GM19372 (cell line): ENCODE data around the gene IZUMO4.

Experiments used
- ATAC-seq: cut with Tn5 transposase; IDR thresholded peaks from one replicate; pipeline ENCODE4 v1.9.1; 2021; ENCODE audit warnings: mild to moderate bottlenecking, low read depth, moderate library complexity; ENCODE audit not compliant: unreplicated experiment

Gene IZUMO4

DNA sequence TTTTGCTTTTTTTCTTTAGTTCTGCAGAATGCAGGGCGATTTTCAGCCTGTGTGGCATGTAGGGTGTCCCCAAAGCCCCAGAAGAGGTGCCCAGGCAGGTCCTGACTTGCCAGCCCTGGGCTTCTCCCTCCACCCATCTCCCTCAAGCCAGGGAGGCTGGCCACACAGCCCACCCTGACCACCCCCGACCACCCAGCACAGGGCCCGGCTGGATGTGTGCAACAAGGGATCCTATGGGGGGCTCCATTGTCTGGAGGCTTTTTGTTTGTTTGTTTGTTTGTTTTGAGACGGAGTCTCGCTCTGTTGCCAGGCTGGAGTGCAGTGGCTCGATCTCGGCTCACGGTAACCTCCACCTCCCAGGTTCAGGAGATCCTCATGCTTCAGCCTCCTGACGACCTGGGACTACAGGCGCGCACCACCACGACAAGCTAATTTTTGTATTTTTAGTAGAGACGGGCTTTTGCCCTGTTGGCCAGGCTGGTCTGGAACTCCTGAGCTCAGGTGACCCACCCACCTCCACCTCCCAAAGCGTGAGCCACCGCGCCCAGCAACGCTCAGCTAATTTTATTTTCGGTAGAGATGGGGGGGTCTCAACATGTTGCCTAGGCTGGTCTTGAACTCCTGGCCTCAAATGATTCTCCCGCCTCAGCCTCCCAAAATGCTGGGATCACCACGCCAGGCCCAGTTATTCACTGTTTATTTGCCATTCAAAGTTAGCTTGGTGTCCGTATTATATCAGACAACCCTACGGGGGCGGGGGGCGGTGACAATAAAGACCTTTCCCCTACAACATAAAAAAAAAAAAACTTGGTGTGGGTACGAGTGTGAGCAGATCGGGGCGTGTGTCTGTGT, 37.9 kb upstream of the IZUMO4 start:
- ATAC-seq, result no peak

DNA sequence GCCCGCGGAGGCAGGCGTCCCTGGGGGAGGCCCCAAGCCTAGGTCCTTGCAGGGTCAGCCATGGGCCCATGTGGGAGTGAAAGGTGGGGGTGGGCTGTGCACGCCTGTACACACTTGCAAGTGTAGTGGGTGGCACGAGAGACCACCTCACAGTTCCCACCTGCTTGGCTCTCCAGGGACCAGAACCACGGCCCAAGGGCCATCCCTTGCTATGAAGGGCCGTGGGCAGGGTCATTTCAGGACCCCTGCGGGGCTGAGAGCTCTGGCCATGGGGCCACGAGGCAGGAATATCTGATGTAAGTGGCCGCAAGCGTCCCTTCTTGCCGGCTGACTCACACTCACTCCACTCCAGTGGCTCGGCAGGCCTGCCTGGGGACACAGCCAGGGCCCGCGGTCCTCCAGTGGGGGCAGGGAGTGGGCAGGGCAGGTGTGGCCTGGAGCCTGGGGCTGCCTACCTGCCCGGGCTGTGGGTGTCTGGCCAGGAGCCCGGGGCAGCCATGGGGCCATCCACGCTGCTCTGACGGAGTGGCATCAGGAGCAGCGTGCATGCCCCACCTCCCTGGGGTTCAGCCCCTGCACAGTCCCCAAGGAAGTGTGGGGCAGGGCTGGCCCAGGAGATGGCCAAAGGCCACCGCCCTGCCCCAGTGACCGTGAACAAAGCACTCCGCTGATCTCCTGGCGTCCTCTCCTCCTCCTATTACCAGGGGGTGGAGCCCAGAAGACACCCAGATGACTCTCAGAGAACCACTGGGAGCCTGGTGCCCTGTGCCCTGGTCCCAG, 37.1 kb upstream of the IZUMO4 start:
- ATAC-seq, result no peak

DNA sequence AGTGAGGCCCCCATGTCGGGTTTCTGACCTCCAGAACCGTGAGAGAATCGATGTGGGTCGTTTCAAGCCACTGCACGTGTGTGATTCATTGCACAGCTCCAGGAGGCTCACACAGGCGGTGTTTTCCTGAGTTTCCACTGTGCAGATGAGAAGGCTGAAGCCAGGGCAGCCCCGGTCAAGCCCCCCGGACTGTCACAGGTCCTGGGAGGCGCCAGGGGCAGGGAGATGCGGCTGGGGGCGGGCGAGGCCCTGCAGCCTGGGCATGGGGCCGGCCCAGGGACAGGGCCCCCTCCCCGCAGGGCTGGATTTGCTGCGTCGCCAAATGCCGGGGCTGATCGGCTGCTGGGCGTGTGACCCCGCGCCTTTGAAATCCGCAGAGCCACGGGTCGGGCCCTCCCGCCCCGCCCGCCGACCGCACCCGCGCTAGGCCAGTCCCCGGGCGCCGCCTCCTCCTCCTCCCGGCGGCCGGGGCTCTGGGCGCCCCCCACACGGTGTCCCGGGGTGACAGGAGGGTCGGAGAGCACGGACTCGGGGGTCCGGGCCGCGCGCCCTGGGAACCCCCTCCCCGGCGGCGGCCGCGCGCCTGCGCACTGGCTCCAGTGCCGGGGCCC, 35.7 kb upstream of the IZUMO4 start:
- no peak for ATAC-seq

DNA sequence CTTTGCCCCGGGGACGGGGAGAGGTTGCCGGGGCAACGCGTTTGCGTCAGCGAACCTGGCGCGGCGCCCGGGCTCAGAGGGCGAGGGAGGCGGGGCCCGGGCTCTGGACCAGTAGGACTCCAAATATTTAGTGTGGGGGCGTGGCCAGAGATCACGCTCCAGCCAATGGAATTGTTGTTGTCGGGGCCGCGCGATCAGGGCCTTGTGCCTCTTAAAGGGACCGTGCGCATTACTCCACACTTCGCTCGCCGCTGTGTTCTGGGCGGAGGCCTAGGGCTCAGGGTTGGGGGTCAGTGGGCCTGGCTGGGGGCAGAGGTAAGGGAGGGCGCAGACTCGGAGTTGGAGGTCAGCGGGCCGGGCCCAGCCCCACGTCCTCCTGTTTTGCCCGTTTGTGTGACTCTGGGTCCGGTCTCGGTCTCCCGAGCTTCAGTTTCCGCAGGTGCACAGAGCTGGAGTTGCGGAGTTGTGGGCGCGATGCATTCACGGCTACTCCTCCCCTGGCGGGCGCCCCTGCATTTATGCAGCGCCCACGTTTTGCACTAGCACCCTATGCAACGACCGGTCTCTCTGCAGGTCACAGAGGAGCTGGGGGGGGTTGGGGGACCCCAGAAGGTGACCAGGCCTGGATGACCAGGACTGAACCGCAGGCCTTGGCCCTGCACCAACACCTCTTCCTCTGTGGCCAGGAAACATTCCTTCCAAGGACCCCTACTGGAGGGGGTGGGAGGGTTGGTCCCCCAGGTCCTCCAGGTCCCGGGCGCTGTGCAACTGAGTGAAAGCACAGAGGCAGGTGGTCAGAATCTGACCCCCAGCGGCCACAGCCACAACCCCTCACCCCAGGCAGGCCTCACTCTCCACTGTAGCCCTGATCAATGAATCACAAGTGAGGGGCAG, 35.0 kb upstream of the IZUMO4 start:
- ATAC-seq, result peak; percentile 85

DNA sequence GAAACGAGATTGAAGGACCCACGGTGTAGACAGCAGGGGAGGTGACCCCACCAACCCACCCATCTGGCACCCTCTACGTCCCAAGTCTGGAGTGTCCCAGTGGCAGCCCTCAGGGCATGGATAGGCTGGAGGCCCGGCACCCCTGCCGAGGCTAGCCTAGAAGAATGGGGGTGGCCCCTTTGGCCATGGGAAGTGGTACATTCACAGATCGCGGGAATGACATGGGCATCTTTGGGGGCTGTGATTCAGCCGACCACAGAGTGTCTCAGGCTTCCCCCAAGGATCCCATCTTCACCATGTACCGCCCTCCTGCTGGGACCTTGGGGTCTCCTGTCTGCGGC, 34.4 kb upstream of the IZUMO4 start:
- ATAC-seq, result no peak

DNA sequence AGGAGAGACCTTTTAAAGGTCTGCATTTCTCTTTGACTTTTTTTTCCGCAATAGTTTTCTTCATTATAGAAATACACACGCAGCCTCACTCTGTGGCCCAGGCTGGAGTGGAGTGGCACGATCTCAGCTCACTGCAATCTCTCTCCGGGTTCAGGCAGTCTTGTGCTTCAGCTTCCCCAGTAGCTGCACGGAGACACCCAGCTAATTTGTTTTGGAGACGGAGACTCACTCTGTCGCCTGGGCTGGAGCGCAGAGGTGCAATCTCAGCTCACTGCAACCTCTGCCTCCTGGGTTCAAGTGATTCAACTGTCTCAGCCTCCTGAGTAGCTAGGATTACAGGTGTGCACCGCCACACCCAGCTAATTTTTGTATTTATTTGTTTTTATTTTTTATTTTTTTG, 33.9 kb upstream of the IZUMO4 start:
- ATAC-seq, result no peak

DNA sequence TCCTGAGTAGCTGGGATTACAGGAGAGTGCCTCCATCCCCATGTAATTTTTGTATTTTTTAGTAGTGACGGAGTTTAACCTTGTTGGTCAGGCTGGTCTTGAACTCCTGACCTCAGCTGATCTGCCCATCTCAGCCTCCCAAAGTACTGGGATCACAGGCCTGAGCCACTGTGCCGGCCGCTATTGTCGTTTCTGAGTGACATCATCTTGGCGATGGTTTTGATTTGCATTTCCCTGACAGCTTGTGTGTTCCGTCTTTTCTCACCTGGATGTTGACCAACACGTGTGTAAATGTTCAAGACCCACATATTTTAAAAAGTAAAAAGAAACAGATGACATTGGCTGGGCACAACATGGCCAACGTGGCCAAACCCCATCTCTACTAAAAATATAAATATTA, 32.9 kb upstream of the IZUMO4 start:
- no peak for ATAC-seq

DNA sequence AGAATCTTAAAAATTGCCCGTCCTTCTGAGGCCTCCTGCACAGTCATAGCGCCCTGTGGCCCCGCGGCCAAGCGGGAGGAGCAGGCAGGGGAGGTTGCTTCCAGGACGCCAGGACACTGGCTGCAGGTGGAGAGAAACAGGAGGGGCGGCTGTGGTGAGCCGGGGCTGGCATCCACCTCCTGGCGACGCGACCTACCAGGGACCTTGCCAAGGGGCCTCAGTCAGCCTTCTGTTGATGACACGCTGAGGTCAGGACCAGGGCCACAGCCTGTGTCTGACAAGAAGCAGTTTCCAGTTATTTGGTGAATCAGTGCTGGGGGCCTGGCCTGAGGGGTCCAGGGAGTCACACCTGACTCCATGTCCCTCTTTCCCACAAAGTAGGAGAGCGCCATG, 32.3 kb upstream of the IZUMO4 start:
- no peak for ATAC-seq

DNA sequence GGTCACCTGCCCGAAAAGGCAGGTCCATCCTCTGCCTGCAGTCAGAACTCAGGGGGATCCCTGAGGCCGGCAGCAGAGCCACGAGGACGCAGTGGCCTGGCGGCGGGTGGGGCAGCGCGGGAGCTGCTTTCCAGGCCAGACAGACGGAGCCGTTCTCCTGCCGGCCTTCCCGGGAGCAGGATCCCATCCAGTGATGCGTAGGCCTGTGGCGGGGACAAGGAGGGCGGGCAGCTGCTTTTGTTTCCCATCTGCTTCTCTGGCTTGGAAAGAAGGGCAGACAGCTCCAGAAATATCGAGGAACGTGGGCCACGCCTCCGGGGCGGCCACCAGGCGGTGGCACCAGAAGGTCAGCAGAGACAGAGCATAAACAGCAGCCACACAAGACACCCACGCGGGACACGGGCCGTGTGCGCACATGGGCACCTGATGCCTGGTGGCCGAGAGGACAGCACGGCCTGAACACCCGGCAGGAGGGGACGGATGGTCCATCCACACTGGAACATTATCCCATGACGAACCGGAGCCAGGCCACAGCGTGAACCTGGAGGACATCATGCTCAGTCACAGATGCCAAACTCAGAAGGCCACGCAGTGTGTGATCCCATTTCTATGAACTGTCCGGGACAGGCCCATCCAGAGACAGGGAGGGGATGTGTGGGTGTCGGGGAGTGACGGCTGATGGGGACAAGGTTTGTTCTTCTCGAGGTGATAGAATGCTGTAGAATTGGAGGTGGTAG, 31.8 kb upstream of the IZUMO4 start:
- ATAC-seq, result no peak

DNA sequence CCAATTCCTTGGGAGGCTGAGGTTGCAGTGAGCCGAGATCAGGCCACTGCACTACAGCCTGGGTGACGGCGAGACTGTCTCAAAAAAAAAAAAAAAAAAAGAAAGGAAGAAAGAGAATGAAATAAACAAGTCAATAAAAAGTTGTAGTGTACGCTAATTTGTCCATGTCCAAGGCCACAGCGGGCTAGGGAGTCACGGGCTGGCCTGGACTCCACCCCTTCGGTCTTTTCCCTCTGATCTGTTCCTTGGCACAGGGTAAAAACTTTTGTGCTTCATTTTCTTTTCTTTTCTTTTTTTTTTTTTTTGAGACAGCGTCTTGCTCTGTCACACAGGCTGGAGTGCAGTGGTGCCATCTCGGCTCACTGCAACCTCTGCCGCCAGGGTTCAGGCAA, 26.3 kb upstream of the IZUMO4 start:
- no peak for ATAC-seq

DNA sequence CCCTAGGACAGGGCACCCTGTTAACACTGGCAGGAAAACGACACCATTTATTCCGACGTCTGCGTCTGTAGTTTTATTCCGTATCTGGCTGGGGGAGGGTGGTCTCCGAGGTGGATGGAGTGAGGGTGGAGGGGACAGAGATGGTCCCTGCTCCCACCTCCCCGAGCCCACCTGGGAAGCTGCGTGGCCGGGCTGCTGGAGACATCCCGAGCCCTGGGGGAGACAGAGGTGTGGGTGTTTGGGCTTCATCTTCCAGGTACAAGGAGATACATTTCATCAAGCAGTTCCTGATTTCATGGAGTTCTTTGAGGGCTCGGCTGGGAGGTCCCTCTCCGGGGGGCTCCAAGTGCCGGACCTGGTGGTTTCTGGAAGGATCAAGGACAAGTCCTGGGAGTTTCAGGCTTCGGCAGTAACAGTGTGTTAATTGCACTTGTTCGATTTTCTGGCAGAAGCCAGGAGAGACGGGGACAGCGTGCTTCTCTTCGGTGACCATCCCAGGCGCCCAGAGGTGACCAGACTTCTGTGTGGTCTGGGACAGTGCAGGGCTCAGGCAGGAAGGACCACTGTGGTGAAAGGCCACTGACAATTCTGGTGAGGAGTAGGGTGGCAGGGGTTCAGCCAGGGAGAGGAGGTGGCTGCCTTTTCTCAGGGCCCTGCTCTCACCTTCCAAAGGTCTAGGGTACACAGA, 25.6 kb upstream of the IZUMO4 start:
- ATAC-seq, result no peak

DNA sequence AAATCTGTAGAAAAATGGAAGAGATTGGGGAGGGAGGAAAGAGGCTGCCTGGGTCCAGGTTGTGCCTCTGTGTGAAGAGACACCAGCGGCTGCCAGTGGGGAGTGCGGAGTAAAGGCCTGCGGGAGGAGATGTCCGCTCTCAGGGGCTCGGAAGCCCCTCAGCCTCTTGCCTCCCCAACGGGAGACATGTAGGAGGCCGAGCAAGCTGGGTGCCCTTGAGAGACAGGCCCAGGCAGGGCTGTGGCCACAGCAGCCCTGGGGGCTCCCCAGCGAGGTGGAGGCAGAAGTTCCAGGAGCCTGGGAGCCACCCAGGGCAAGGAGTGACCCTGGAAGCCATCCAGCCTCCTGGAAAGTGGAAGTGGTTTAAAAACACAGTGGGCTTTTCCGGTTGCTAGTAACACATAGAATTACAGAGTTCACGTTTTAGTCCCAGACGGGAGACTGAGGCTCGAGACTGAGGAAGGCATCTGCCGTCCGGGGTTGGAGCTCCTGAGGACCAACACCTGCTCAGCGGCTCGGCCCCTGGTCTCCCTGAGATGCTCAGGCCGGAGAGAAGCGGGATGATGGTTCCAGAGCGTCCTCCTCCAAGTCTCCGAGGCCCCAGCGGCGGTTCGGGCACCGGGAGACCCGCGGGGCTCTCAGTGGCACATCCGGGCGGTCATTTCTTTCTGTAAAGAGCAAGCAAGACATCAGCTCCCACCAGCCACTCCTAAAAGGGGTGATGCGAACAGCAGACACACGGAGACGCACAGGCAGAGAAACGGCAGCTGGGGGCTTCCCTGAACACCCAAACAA, 23.8 kb upstream of the IZUMO4 start:
- ATAC-seq, result no peak

DNA sequence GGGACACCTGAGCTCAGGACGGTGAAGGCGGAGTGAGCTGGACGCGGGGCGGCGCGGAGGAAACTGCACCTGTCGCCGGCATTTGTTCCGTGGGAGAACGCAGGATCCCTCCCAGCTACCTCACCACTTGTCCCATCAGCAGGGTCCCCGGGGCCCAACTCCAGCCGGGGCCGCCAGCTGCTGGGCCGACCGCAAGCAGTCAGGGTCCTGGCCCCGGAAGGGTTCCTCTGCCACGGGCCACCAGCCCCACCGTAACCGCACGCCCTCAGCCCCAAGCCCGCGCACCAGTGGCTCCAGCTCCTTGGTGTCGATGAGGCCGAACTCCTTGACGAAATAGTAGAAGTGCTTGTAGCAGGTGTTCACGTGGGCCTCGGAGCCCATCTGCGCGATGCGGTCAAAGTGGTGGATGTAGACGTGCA, 20.2 kb upstream of the IZUMO4 start:
- no peak for ATAC-seq

DNA sequence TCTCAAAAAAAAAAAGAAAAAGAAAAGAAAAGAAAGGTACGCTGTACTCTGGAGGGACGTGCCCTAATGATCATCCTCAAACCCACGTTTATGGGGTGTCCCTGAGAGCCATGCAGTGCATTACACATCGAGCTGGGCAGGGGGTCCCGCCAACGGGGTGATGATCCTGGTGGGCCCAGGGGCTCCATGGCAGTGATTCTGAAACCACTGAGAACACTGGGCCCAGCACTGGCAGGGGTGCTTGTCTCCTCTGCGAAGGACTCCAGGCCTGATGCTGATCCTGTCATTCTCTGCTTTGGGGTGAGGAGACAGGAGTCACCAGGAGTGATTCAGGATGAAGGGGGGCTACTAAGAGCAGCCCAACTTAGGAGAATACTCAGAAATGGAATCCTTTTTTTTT, 19.3 kb upstream of the IZUMO4 start:
- no peak for ATAC-seq

DNA sequence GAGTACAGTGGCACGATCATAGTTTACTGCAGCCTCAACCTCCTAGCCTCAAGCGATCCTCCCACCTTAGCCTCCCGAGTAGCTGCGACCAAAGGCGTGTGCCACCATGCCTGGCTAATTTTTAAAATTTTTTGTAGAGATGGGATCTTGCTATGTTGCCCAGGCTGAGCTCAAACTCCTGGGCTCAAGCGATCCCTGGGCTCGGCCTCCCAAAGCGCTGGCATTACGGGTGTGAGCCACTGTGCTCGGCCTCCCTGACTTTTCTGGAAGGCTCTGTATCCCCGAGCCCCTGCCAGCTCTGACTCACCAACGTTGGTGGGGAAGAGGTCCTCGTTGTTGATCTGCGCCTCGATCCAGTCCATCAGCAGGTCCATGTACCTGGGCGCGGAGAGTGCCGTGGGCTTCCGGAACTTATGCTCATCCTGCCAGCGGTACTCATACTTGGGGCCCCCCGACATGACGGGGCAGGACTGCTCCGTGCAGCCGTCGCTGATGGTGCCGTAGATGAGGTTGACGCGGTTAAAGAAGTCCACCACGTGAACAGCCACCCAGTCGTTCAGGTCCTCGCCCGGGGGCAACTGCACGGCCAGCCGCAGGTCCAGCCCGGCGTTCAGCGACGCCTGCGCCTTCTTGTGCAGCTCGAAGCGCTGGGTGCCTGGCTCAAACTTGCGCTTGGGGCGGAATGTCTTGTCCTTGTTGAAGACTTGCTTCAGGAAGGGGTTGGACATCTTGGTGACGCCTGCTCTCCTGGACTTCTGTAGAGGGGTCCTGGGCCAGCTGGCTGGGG, 18.7 kb upstream of the IZUMO4 start:
- no peak for ATAC-seq

DNA sequence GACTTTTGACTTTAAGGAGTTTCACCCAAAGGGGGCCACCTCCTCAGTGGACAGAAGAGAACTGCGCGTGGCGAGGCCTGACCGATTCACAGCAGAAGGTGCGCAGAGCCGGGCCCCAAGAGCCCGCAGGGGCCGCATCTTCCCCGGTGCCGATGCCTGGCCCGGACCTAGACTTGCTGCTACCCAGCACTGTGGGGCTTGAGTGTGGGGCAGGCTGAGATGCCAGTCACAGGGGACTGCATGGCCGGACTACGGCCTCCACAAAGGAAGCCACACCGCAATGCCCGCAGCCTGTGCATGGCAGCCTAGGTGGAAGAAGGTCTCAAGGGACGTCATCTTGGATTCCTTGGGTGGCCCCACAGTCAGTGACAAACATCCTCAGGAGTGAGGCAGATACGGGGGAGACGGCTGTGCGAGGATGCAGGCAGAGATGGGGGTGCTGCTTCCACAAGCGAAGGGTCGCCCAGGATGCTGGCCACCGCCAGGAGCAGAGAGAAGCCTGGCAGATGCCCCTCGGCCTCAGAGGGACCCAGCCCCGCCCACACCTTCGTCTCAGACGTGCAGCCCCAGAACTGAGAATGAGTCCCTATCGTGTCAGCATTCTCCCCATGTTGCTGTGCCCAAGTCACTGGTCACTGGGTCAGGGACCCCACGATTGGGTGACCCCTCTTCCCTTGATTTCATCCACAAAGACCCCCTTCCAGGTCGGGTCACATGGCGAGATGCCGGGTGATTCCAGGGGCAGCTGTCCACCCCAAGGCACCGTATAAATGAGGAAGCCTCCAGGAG, 17.4 kb upstream of the IZUMO4 start:
- no peak for ATAC-seq

DNA sequence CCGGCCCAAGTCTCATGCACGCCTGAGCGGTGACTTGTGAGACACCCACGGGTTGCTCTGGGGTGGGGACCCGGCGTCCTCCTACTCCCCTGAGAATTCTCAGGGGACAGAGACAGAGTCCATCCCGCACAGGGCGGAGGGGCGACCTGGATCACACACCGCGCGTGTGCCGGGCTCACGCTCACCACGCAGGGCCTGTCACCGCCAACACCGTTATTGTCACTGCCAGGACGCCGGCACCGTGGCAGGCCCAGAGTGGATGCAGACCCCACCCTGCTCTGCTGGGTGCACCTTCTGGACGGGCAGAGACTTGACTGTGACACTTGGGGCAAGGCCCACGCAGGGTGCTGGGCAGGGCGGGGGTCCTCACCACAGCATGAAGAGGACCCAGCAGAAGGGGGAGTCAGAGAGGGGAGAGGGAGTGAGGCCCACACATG, 16.8 kb upstream of the IZUMO4 start:
- ATAC-seq, result no peak
